Kidney (tissue), 14 donors: Measurements from ENCODE around the gene PDE6D. TPM values are rescaled to one million over a fixed set of nuclear protein-coding genes. Genes with fewer than 3 reads are reported as not detected.

Experiments
- DNase-seq, 5 donors: peaks; one replicate each; pipeline ENCODE4 v3.0.0-alpha.2; 2013 to 2020
- FAIRE-seq: peaks from 2 replicates; lab custom pipeline; 2012; peaks lifted over from hg19 to GRCh38; lab: Jason Lieb, UNC
- H3K27ac ChIP-seq, 2 donors: one replicate each; pipeline ENCODE4 v1.7.0; 2013; ENCODE audit warnings: low read depth in 2 of 2, low read length in 2 of 2, inconsistent platforms in 1 of 2
- H3K27me3 ChIP-seq: one replicate; pipeline ENCODE4 v1.7.1; 2013; ENCODE audit warnings: low read length, inconsistent platforms; ENCODE audit not compliant: control insufficient read depth, insufficient read depth
- H3K36me3 ChIP-seq, 3 donors: one replicate each; pipeline versions ENCODE4 v1.7.0 to v1.7.1; 2013; ENCODE audit warnings: low read length in 3 of 3, control low read depth in 1 of 3, inconsistent platforms in 1 of 3; ENCODE audit not compliant: insufficient read depth in 3 of 3, control insufficient read depth in 2 of 3
- H3K4me1 ChIP-seq, 3 donors: one replicate each; pipeline versions ENCODE4 v1.7.0 to v1.7.1; 2013; ENCODE audit warnings: low read length in 3 of 3, inconsistent platforms in 1 of 3, low read depth in 1 of 3; ENCODE audit not compliant: control insufficient read depth in 2 of 3, insufficient read depth in 2 of 3
- H3K4me3 ChIP-seq, 3 donors: one replicate each; pipeline versions ENCODE4 v1.7.0 to v1.8.1; 2013; ENCODE audit warnings: low read length in 3 of 3, control low read depth in 1 of 3, inconsistent platforms in 1 of 3
- H3K9ac ChIP-seq, 3 donors: one replicate each; pipeline versions ENCODE4 v1.7.0 to v1.7.1; 2013; ENCODE audit warnings: low read length in 3 of 3, control low read depth in 1 of 3, inconsistent platforms in 1 of 3
- H3K9me3 ChIP-seq, 3 donors: one replicate each; pipeline versions ENCODE4 v1.7.0 to v1.7.1; 2013; ENCODE audit warnings: low read length in 3 of 3, control low read depth in 1 of 3, inconsistent platforms in 1 of 3; ENCODE audit not compliant: control insufficient read depth in 2 of 3, insufficient read depth in 1 of 3
- CTCF ChIP-seq: IDR thresholded peaks from 3 replicates; pipeline ENCODE4 v1.5.1; 2012; ENCODE audit warnings: mild to moderate bottlenecking, moderate library complexity, borderline replicate concordance; ENCODE audit not compliant: insufficient read depth; ENCODE audit errors: extremely low read depth
- intact Hi-C: fragments of 100-400 bp; cut with DNase I; formaldehyde crosslinking; loops from one replicate; pipeline ENCODE4 v1.11.1; 2022
- polyA plus RNA-seq: library from polyadenylated mRNA; stranded (reverse); fragments of 350-450 nt; fragmentation: Illumina TruSeq; extraction: RNeasy Lipid Tissue Mini Kit (QIAGEN cat#74804); gene quantifications from one replicate; pipeline ENCODE4 v1.2.3, GENCODE V29; 2014; ENCODE audit warnings: low read depth, low replicate concordance; ENCODE audit not compliant: insufficient read depth
- total RNA-seq: library from RNA; stranded (reverse); fragmentation: NEBNext Ultra II Directional; extraction: Animal tissue kit (Norgen Biotek cat#: 25700); gene quantifications from one replicate; pipeline ENCODE4 v1.2.1, GENCODE V29; 2021
- donor health status: control.
- donor health status: control.
- donor health status: control.
- donor health status: control.
- donor health status: control.
- donor health status: DM: yes; HTN: yes; CAD: no.
- donor health status: Normal renal cell carcinoma (clear cell type).

PDE6D gene
- total and polyA plus RNA-seq, 2 donors from 2014 or later = 21.7 to 28.2 TPM

GRCh38 chr2:231718799-231719198, 62.3 kb downstream of the PDE6D start:
- Histone ChIP-seq H3K9ac (no peak overlapping the region), H3K9me3 (no peaks in the 10 kb centered on the region), H3K27me3 (no peaks in the 10 kb centered on the region), H3K4me3 (no peak overlapping the region), H3K4me1 (peaks cover 0 to 7% (median 6%) of the 10 kb centered on the region in 3 donors), H3K36me3 (peaks cover 0 to 3% (median 0%) of the 10 kb centered on the region in 3 donors), H3K27ac (no peak overlapping the region)
- DNase-seq = no peak
- no peak for TF ChIP-seq CTCF
- intact Hi-C loops = loop anchor here (5.0 kb wide), 1 partner anchor 36 kb away; no protein-coding TSS in a partner anchor
- FAIRE-seq = no peak

GRCh38 chr2:231717281-231718171, 63.6 kb downstream of the PDE6D start:
- Histone ChIP-seq H3K36me3 (peaks cover 0 to 5% (median 2%) of the 10 kb centered on the region in 3 donors), H3K9ac (no peak overlapping the region), H3K4me1 (peaks cover 0 to 12% (median 10%) of the 10 kb centered on the region in 3 donors), H3K4me3 (peak overlapping the region in 1 of 3 donors; percentile 30), H3K27me3 (no peaks in the 10 kb centered on the region), H3K27ac (no peak overlapping the region), H3K9me3 (no peaks in the 10 kb centered on the region)
- no peak for TF ChIP-seq CTCF
- peak; percentile 66 to 91 (median 77) for DNase-seq
- FAIRE-seq = no peak
- intact Hi-C loops = loop anchor here (5.0 kb wide), 1 partner anchor 35 kb away; no protein-coding TSS in a partner anchor

- Histone ChIP-seq H3K4me3 (no peak overlapping the region), H3K9me3 (no peaks in the 10 kb centered on the region), H3K27me3 (no peaks in the 10 kb centered on the region), H3K27ac (no peak overlapping the region), H3K9ac (no peak overlapping the region), H3K4me1 (peaks cover under 1 to 17% (median 15%) of the 10 kb centered on the region in 3 donors), H3K36me3 (peaks cover 7 to 13% (median 7%) of the 10 kb centered on the region in 3 donors)
- DNase-seq = no peak
- FAIRE-seq = no peak
- intact Hi-C loops = loop anchor here (5.0 kb wide), 1 partner anchor 34 kb away; no protein-coding TSS in a partner anchor
- TF ChIP-seq CTCF = no peak
Observed at GRCh38 chr2:231716666-231717280, 64.3 kb downstream of the PDE6D start.
